Left lung (tissue), 10 donors: ENCODE results near the gene SHISA7. TPM values are rescaled to one million over a fixed set of nuclear protein-coding genes. Genes with fewer than 3 reads are reported as not detected.

Experiments
- ATAC-seq: fragments of 200-7000 bp; cut with Tn5 transposase; one replicate; pipeline ENCODE4 v1.9.1; 2020; ENCODE audit warnings: moderate library complexity
- DNase-seq, 4 donors: peaks; one replicate each; pipeline ENCODE4 v3.0.0-alpha.2; 2013 to 2020
- H3K27ac ChIP-seq, 2 donors: fragments of 200-600 bp; sonication (generic) in 1 of 2; one replicate each; pipeline versions ENCODE4 v1.5.0 to v1.8.0; 2020 to 2021
- H3K27me3 ChIP-seq, 2 donors: fragments of 200-600 bp; sonication (generic) in 1 of 2; one replicate each; pipeline versions ENCODE4 v1.5.0 to v1.8.0; 2020 to 2021
- H3K36me3 ChIP-seq, 2 donors: fragments of 200-600 bp; sonication (generic) in 1 of 2; one replicate each; pipeline versions ENCODE4 v1.5.0 to v1.8.0; 2020 to 2021
- H3K4me1 ChIP-seq, 2 donors: fragments of 200-600 bp; one replicate each; pipeline ENCODE4 v1.8.0; 2021
- H3K4me3 ChIP-seq, 2 donors: fragments of 200-600 bp; sonication (generic) in 1 of 2; one replicate each; pipeline versions ENCODE4 v1.5.0 to v1.8.0; 2020 to 2021; ENCODE audit warnings: mild to moderate bottlenecking in 1 of 2
- H3K9me3 ChIP-seq, 2 donors: fragments of 200-600 bp; sonication (generic) in 1 of 2; one replicate each; pipeline versions ENCODE4 v1.5.0 to v1.8.0; 2020 to 2021
- intact Hi-C, 2 donors: fragments of 100-400 bp; cut with DNase I; formaldehyde crosslinking; loops; one replicate each; pipeline versions ENCODE4 v1.11.2 to v1.14.2; 2022
- polyA plus RNA-seq, 6 donors: library from polyadenylated mRNA; unstranded; fragments of 120-200 nt; gene quantifications; one replicate each; pipeline ENCODE4 v1.2.1, GENCODE V29; 2013; ENCODE audit not compliant: insufficient read length in 6 of 6
- total RNA-seq, 2 donors: library from RNA; stranded (reverse); fragmentation: NEBNext Ultra II Directional; extraction: Animal tissue kit (Norgen Biotek cat#: 25700); gene quantifications; one replicate each; pipeline ENCODE4 v1.2.1, GENCODE V29; 2021
- TF ChIP-seq, protein P1 (sequence below), 2 donors: fragments of 200-600 bp; sonication (generic) in 1 of 2; IDR thresholded peaks; one replicate each; pipeline versions ENCODE4 v1.5.0 to v1.8.0; 2021; ENCODE audit warnings: antibody characterized with exemption in 2 of 2
- donor health status: DM: no; HTN: yes; CAD: no.
- donor health status: DM: no; HTN: no; CAD: no.

SHISA7 gene
- total and polyA plus RNA-seq, 8 donors = 0.11 to 0.23 (median 0.20) TPM; not detected in 2

- TF ChIP-seq, protein P1, sequence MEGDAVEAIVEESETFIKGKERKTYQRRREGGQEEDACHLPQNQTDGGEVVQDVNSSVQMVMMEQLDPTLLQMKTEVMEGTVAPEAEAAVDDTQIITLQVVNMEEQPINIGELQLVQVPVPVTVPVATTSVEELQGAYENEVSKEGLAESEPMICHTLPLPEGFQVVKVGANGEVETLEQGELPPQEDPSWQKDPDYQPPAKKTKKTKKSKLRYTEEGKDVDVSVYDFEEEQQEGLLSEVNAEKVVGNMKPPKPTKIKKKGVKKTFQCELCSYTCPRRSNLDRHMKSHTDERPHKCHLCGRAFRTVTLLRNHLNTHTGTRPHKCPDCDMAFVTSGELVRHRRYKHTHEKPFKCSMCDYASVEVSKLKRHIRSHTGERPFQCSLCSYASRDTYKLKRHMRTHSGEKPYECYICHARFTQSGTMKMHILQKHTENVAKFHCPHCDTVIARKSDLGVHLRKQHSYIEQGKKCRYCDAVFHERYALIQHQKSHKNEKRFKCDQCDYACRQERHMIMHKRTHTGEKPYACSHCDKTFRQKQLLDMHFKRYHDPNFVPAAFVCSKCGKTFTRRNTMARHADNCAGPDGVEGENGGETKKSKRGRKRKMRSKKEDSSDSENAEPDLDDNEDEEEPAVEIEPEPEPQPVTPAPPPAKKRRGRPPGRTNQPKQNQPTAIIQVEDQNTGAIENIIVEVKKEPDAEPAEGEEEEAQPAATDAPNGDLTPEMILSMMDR (IDR thresholded peaks at IDR 0.05) = no peak
- H3K27ac ChIP-seq = no peak overlapping the region
- intact Hi-C loops = no loop called here
These were observed 46.8 kb upstream of the SHISA7 start for GRCh38 chr19:55489711-55490477.

DNA sequence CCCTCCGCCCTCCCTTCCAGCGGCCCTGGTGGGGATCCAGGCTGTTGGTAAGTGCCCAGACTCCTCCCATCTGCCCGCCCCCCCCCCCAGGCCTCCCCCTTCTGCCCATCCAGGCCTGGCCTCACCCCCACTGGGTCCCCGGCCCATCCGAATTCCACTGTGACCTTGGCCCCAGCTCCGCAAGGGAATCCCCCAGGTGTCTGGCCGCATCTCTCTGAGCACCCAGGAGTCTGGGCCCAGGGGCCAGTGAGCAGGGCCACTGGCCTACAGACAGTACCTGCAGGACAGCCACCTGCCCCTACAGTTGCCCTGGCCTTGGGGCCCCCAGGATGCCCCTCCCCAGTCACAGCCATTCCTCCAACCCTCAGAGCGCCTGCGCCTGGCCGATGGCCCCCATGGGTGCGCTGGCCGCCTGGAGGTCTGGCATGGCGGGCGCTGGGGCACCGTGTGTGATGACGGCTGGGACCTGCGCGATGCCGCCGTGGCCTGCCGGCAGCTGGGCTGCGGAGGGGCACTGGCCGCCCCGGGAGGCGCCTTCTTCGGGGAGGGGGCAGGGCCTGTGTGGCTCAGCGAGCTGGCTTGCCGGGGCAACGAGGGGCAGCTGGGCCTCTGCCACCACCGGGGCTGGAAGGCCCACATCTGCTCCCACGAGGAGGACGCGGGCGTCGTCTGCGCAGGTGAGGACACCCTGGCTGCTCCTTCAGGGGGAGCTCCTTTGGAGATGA, 46.0 kb upstream of the SHISA7 start:
- Histone ChIP-seq H3K4me1 (peaks cover 12 to 25% of the 10 kb centered on the region in 2 donors), H3K9me3 (no peaks in the 10 kb centered on the region), H3K27ac (no peak overlapping the region), H3K27me3 (peaks cover 0 to 70% of the 10 kb centered on the region in 2 donors), H3K36me3 (no peaks in the 10 kb centered on the region), H3K4me3 (no peak overlapping the region)
- intact Hi-C loops = no loop called here
- ATAC-seq = no peak
- DNase-seq = peak in 1 of 4 donors; percentile 69
- TF ChIP-seq, protein P1 (IDR thresholded peaks at IDR 0.05) = no peak

More at GRCh38 chr19:55489711-55490477, 46.8 kb upstream of the SHISA7 start:
- peaks cover 7 to 18% of the 10 kb centered on the region in 2 donors for H3K4me1 ChIP-seq
- H3K27me3 ChIP-seq = peaks cover 0 to 70% of the 10 kb centered on the region in 2 donors
- H3K4me3 ChIP-seq = no peak overlapping the region
- H3K9me3 ChIP-seq = no peaks in the 10 kb centered on the region
- no peak for ATAC-seq
- H3K36me3 ChIP-seq = no peaks in the 10 kb centered on the region
- DNase-seq = peak in 1 of 4 donors; percentile 68

GRCh38 chr19:55487924-55488687, 45.0 kb upstream of the SHISA7 start, which contains the start of gene SSC5D:
Gene SSC5D (plus strand): TSS chr19:55488436. CDS start chr19:55488590, 154 bp downstream.
- ATAC-seq (peak; percentile 11), DNase-seq (peak in 3 of 4 donors; percentile 58 to 73 (median 67))
- H3K9me3 ChIP-seq = no peaks in the 10 kb centered on the region
- peaks cover 16 to 30% of the 10 kb centered on the region in 2 donors for H3K4me1 ChIP-seq
- H3K27ac ChIP-seq = peak within 1 kb of the TSS; percentile 34 to 90
- no peak within 1 kb of the TSS for H3K4me3 ChIP-seq
- H3K36me3 ChIP-seq = peaks cover 0 to 10% of the 10 kb centered on the region in 2 donors
- TF ChIP-seq, protein P1 (IDR thresholded peaks at IDR 0.05) = no peak
- peaks cover 0 to 62% of the 10 kb centered on the region in 2 donors for H3K27me3 ChIP-seq
- intact Hi-C loops = no loop called here

- no peak overlapping the region for H3K4me3 ChIP-seq
- peak; percentile 56 to 87 (median 74) for DNase-seq
- peaks cover 0 to 18% of the 10 kb centered on the region in 2 donors for H3K36me3 ChIP-seq
- TF ChIP-seq, protein P1 (IDR thresholded peaks at IDR 0.05) = no peak
- no peaks in the 10 kb centered on the region for H3K9me3 ChIP-seq
- intact Hi-C loops = no loop called here
- H3K27ac ChIP-seq = peak overlapping the region; percentile 34 to 90
- peaks cover 16 to 30% of the 10 kb centered on the region in 2 donors for H3K4me1 ChIP-seq
- H3K27me3 ChIP-seq = peaks cover 0 to 53% of the 10 kb centered on the region in 2 donors
- peak; percentile 69 for ATAC-seq
These were observed 44.1 kb upstream of the SHISA7 start for GRCh38 chr19:55486971-55487923.
